H4 (cell line): ENCODE results near the gene SCAF1. TPM values are rescaled to one million over a fixed set of nuclear protein-coding genes. Genes with fewer than 3 reads are reported as not detected.

Experiments used
- DNase-seq: peaks from one replicate; pipeline ENCODE4 v3.0.0-alpha.2; 2015; ENCODE audit warnings: low spot score
- total RNA-seq: library from RNA; depleted of rRNA; stranded (reverse); fragments of >200 nt; shearing (Covaris generic); gene quantifications from 2 replicates; pipeline ENCODE4 v1.2.3, GENCODE V29; 2014

Gene SCAF1
- total RNA-seq, 1 experiment from 2014 or later: 13.9 TPM

GRCh38 chr19:49646586-49646985 lies 4.6 kb downstream of the SCAF1 start:
- DNase-seq: no peak

- no peak for DNase-seq
These were observed 9.2 kb downstream of the SCAF1 start for GRCh38 chr19:49651029-49651819.

GRCh38 chr19:49651820-49652550 lies 10.0 kb downstream of the SCAF1 start:
- no peak for DNase-seq

GRCh38 chr19:49652551-49653465 lies 10.8 kb downstream of the SCAF1 start:
- no peak for DNase-seq

DNA sequence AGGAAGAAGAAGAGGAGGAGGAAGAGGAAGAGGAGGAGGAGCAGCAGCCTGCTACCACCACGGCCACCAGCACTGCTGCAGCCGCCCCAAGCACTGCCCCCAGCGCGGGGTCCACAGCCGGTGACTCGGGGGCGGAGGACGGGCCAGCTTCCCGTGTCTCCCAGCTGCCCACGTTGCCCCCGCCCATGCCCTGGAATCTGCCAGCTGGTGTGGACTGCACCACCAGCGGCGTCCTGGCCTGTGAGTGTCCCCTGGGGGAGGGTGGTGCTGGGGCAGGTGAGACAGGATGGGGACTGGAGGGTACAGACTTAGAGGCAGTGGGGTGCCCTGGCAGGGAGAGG lies 11.4 kb downstream of the SCAF1 start:
- DNase-seq: no peak

DNA sequence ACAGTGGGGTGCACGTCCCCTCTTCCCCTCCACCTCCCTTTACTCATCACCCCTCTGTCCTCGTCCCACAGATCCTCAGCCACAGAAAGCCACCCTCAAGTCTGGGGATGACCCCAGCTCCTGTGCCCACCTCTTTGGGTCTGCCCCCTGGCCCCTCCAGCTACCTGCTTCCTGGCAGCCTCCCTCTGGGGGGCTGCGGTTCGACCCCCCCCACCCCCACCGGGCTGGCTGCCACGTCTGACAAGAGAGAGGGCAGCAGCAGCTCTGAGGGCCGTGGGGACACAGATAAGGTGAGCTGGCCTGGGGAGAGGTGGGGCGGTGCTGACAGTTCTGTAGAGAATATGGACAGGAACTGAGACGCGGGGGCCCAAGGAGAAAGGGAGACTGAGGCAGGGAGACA lies 12.6 kb downstream of the SCAF1 start:
- DNase-seq: no peak

DNA sequence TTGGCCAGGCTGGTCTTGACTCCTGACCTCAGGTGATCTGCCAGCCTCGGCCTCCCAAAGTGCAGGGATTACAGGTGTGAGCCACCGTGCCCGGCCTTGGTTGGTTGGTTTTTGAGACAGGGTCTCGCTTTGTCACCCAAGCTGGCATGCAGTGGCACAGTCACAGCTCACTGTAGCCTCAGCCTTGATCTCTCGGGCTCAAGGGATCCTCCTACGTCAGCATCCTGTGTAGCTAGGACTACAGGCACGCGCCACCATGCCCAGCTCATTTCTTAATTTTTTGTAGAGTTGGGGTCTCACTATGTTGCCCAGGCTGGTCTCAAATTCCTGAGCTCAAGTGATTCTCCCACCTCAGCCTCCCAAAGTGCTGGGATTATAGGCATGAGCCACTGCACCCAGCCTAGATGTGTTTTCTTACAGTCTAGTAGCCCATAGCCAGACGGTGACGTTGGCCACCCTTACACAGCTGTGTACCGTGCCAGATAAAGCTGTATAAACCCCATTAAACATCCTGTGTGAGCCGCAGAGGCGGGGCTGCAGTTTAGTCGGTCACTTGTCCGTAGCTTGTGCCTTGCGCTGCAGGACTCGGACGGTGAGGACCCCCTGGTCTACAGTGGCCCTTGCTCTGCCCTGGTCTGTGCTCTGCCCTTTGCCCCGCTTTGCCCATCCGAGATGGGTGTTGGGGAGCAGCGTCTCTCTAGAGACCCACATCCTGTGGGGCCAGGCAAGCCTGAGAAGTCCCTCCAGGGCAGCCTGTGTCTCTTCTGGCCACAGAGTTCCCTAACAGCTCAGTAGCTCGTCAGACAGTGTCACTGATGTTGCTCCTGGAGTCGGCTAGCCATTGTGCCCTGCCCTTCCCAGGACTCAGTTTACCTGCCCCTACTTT lies 13.8 kb downstream of the SCAF1 start:
- no peak for DNase-seq

GRCh38 chr19:49656456-49657109 lies 14.6 kb downstream of the SCAF1 start:
- DNase-seq: no peak

GRCh38 chr19:49657493-49658138 lies 15.6 kb downstream of the SCAF1 start:
- DNase-seq: no peak

- no peak for DNase-seq
These were observed 16.1 kb downstream of the SCAF1 start for GRCh38 chr19:49658139-49658517.

DNA sequence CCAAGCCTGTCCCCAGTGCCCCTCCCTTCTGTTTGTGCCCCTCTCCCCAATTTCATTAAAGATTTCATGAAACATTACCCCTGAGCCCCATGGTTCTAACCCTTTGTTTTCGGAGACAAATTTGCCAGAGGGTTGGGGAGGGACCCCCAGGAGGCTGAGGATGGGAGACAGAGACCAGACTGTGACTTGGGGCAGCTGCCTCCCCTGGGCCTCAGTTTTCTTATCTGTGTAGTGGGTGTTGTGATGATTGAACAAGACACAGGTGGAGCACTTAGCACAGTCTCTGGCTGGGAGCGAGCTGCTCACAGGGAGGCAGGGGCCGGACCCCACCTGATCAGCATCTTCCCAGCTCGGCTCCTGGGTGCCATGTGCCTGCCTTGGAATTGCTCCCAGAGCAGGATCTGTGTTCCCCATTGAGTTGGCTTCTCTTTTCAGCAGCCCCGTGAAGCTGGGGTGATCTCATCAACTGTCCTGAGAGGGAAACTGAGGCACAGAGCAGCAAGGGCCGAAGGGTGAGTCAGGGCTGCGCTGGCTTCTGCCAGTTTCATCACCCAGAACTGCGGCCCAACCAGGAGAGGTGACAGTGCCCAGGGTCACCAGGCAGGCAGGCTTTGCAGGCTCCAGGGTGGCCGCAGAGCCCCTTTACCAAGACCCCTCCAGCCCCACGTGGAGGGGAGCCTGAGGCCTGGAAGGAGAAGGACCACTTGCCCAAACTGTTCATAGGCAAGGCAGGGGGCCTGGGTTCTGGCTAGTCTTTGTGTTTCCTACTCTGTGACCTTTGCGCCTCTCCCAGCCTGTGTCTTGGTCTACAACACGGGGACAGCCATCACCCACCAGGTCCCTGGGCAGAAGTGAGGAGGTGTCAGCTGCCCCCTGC lies 16.8 kb downstream of the SCAF1 start:
- no peak for DNase-seq

GRCh38 chr19:49660338-49660961 lies 18.4 kb downstream of the SCAF1 start:
- no peak for DNase-seq

GRCh38 chr19:49662011-49662410 lies 20.0 kb downstream of the SCAF1 start:
- no peak for DNase-seq

DNA sequence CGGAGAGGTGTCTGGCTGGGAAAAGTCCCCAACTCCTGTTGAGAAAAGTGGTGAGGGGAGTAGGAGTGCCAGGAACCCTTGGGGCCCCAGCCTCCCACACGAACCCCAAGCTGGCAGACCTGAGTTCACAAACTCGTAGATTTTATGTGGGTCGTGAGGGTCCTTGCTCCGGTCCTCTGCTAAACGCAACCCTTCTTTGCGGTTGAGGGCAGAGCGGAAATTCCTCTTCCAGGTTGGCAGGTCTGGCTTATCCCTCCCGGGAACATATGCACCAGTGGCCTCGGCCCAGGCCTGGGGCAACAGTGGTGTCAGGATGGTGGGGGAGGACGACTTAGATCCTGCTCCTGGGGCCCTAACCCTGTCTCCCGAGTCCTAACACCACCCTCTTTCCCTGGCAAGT lies 21.2 kb downstream of the SCAF1 start:
- DNase-seq: no peak

DNA sequence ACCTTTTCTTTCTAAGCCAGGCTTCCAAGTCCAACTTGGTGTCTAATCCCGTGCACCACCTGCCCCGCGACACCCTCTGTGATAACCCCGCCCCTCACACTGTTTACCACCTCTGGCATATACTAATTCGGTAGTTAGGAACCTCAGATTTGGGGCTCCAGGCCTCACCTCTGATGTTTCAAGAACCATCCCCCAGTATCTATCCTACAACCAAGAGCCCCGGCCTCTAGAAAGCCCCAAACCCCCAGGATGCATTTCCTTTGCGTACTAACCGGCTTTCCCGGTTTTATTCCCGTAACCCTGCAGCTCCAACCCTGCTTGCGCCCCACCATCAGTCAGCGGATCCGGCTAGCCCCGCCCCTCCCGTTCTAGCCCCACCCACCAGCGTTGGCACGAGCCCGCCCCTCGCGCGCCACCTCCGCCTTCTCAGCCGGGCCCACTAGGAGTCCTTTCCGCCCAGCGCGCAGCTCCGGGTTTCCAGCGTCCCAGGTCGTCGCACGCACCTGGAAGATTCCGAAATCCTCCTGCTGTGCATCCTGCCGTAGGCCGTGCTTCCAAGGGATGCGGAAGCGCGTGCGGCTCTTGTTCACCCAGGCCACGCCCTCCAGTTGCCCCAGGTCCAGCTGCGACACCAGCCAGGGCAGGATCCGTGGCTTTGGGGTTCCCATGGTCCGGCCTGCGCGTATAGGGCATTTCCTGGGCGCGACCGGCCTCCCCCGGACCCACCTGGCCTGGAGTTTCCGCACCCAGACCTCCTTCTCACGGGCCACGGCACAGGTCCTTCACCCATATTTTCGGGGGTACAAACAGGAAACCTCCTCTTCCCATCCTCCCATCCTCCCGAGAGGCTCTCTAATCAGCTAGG lies 22.4 kb downstream of the SCAF1 start:
- peak; percentile 93 for DNase-seq

DNA sequence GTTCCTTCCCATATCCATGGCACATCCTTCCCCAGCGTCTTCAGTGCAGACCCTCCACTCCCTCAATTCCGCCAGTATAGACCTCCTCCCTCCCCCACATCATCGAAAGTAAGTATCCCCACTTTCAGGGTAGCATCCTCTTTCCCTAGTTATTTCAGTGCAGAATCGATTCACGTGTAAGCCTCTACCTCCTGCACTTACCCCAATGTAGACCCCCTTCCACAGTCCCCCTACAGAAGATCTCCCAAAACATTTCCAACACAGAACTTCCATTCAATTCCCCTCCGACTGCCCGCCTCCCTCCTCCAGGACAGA lies 23.0 kb downstream of the SCAF1 start:
- DNase-seq: no peak

GRCh38 chr19:49665351-49666119 lies 23.5 kb downstream of the SCAF1 start, which contains the start of the genes BCL2L12 and IRF3:
Gene BCL2L12 (plus strand): TSS chr19:49665933. CDS start chr19:49666693, 760 bp downstream.
Gene IRF3 (minus strand): TSS chr19:49665857. CDS start chr19:49664838, 1,019 bp downstream.
- peak; percentile 96 for DNase-seq
